CD4-positive, alpha-beta T cell treated with Interleukin-1 beta for 1 hour (primary cell): ENCODE measurements around the gene ZNF808.
"Not testable (repeated sequence)": the region's sequence is repeated elsewhere in the genome, so short reads cannot be mapped to it uniquely, and the experiment has no call there.

Source experiments
- DNase-seq, 2 donors: peaks; one replicate each; pipeline ENCODE4 v3.0.0-alpha.2; 2020 to 2022

Gene ZNF808

DNA sequence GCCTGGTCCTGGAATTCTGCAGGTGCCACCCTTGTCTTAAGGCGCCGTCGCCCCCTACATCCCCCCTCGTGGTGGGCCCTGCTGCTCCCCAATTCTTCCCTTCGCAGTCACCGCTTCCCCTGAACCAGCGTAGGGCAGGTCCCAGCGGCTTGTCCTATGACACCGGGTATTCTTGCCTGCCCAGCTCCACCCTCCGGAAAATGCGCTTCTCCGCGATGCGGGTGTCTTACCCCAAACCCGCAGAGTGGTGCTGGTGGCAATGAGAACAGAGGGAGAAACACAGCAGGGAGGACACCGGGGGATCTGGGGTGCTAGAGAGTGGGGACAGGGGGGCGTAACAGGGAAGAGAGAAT, 9.0 kb downstream of the ZNF808 start:
- DNase-seq, result peak; percentile 49 to 58

DNA sequence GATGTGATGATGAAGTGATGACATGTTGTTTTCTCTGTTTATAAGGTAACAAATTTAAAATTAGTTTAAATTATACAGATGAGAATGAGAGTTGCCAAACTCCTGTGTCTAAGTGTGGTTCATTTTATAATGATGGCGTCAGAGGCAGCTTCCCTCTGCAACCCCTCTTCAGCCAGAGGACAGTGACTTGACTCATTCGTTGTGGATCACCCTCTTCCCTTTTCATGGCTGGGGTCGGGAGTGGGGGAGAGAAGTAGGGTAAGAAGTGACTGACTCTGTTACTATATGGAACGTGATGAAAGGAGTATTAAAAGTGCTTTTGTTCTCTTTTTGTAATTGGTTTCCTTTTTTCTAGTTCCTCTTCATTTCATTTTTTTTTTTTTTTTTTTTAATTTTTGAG, 11.3 kb downstream of the ZNF808 start:
- peak in 1 of 2 donors; percentile 34 for DNase-seq

DNA sequence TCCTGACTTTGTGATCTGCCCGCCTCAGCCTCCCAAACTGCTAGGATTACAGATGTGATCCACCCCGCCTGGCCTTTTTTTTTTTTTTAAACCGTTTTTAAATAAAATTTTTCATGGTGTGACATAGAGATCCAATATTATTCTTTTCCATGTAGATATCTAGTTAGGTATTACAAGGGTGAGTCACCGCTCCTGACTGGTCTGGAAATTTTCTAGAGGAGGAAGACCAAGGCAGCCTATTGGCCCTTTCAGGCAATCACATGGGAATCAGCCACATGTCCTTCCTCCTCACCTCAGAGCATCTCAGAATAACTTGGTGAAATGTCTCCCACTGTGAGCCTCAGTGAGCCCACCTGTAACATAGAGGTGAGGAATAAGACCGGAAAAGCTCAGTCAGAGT, 13.7 kb downstream of the ZNF808 start:
- DNase-seq, result not testable (repeated sequence)

DNA sequence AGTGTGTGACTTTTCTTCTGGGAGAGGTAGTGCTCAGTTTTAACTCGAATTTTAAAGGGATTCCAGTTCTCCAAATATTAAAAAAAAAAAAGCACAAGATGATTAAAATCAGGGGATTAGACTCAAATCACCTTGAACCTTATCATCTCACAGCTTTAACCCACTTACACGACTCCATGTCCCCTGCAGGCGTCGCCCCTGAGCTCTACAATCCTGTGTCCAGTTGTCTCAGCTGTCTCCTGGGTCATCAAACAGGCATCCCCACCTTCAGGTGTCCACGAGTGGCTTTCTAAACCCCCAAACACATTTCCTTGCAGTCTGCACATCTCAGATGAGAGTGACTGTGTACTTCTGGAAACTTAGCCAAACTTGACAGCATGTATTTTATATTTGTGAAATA, 14.1 kb downstream of the ZNF808 start:
- no peak for DNase-seq

DNA sequence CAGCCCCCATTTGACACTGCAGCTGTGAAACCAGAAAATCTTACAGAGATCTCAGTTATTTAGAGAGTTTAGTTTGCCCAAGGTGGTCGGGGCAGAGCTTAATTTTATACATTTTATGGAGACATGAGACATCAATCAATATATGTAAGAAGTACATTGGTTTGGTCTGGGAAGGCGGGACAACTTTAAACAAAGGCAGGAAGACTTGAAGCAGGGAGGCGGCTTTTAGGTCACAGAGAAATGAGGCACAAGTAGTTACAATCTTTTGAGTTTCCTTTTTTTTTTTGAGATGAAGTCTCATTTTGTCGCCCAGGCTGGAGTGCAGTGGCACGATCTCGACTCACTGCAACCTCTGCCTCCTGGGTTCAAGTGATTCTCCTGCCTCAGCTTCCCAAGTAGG, 15.1 kb downstream of the ZNF808 start:
- not testable (repeated sequence) for DNase-seq

DNA sequence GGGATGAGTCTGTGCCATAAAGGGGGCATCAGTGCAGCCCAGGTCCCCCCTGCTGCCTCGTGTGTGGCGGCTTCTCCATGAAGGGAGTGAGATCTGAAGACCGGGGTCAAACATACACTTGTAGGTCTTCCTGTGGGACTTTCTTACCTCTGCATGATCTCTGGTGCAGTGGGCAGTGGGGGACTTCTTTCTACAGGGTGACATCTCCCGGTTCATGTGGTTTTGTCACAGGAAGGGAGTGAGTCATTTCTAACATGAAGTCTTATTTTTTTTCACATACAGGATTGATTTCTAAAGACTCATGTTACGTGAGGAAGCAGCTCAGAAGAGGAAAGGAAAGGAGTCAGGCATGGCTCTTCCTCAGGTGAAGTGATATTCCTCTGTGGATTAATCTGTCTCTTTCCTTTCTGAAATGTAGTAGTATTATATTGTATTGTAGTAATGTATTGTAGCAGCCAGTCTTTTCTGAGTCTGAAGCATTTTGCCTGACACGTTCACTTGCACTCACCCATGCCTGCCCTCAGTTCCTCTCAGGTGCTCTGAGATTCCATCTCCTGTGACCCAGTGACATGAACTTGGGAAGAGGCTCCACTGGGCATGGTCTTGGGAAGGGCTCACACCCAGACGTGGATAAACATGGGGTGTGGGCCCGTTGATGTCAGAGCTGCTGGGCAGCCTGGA, 15.7 kb downstream of the ZNF808 start:
- DNase-seq, result peak; percentile 36 to 47

DNA sequence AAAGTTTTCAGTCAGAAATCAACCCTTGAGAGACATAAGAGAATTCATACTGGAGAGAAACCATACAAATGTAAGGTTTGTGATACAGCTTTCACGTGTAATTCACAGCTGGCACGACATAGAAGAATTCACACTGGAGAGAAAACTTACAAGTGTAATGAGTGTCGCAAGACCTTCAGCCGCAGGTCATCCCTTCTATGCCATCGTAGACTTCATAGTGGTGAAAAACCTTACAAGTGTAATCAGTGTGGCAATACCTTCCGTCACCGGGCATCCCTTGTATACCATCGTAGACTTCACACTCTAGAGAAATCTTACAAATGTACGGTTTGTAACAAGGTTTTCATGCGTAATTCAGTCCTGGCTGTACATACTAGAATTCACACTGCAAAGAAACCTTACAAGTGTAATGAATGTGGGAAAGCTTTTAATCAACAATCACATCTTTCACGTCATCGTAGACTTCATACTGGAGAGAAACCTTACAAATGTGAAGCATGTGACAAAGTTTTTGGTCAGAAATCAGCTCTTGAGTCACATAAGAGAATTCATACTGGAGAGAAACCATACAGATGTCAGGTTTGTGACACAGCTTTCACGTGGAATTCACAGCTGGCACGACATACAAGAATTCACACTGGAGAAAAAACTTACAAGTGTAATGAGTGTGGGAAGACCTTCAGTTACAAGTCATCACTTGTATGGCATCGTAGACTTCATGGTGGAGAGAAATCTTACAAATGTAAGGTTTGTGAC, 26.9 kb downstream of the ZNF808 start:
- DNase-seq, result no peak

DNA sequence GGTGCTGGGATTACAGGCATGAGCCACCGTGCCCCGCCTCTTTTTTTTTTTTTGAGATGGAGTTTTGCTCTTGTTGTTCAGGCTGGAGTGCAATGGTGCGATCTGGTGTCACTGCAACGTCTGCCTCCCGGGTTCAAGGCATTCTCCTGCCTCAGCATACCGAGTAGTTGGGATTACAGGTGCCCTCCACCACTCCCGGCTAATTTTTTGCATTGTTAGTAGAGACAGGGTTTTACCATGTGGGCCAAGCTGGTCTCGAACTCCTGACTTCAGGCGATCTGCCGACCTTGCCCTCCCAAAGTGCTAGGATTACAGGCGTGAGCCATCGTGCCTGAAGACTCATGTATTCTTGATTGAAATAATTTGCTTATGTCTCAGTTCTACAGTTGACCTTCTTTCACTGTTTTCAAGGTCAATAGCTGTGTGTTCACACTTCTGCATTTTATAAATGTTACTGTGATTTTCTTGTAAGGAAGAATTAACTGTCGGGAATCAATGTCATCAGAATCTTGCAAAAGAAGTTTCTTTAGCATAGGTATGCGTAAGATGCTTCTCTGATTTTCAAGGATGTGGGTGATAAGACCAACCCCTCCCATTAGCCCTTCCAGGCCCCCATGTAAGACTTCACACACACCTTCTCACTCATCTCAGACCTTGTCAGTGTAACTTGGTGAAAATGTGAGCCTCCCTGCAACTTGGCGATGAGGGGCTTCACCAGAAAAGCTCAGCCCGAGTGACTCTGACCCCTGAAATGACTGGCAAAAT, 29.9 kb downstream of the ZNF808 start:
- DNase-seq, result no peak

DNA sequence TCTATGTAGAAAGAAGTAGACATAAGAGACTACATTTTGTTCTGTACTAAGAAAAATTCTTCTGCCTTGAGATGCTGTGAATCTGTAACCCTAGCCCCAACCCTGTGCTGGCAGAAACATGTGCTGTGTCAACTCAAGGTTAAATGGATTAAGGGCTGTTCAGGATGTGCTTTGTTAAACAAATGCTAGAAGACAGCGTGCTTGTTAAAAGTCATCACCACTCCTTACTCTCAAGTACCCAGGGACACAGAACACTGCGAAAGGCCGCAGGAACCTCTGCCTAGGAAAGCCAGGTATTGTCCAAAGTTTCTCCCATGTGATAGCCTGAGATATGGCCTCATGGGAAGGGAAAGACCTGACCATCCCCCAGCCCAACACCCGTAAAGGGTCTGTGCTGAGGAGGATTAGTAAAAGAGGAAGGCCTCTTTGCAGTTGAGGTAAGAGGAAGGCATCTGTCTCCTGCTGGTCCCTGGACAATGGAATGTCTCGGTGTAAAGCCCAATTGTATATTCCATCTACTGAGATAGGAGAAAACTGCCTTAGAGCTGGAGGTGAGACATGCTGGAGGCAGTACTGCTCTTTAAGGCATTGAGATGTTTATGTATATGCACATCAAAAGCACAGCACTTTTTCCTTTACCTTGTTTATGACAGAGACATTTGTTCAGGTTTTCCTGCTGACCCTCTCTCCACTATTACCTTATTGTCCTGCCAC, 31.4 kb downstream of the ZNF808 start:
- DNase-seq, result not testable (repeated sequence)

DNA sequence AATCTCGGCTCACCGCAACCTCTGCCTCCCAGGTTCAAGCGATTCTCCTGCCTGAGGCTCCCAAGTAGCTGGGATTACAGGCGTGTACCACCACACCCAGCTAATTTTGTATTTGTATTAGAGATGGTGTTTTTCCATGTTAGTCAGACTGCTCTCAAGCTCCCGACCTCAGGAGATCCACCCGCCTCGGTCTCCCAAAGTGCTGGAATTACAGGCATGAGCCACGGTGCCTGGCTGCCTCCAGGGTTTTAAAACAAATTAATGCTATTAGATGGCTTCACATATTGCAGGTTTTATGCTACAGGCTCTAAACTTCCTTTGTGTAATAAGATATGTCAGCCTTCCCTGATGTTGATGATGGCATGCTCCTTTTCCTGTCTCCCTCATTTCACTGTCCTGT, 34.1 kb downstream of the ZNF808 start:
- not testable (repeated sequence) for DNase-seq

DNA sequence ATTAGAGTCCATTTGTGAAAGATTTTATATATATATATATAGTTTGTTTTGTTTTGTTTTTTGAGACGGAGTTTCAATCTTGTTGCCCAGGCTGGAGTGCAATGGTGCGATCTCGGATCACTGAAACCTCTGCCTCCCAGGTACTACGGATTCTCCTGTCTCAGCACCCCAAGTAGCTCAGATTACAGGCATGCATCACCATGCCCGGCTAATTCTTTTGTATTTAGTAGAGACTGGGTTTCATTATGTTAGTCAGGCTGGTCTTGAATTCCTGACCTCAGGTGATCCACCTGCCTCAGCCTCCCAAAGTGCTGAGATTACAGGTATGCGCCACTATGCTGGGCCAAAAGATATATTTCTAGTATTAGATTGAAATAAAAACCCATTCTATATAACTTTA, 38.7 kb downstream of the ZNF808 start:
- no peak for DNase-seq

DNA sequence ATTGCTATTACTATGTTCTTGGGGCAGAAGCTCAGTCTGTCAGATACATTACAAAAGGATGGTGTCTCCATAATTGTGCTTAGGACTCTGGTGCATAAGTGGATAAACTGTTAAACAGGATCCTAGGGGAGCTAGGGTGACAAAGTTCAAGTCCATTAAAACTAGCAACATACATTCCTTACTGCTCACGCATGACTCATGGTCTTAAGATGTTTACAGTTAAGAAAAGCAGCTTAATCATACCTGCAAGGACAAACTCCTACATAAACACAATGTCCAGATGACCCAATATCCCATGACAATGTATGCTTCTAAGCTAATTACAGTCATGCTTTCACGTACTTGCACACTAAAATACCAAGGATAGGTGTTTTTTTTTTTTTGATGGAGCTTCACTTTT, 39.1 kb downstream of the ZNF808 start:
- no peak for DNase-seq

DNA sequence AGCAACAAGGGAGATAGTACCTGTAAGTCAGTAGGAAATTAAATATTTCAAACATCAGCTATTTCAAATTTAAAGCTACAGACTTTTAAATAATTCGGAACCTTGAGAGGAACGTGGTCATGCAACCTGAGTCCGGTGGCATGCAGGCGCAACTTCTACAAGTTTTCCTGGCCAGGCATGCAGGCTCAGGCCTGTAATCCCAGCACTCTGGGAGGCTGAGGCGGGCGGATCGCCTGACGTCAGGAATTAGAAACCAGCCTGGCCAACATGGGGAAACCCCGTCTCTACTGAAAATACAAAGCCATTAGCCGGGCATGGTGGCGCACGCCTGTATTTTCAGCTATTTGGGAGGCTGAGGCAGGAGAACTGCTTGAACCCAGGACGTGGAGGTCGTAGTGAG, 40.5 kb downstream of the ZNF808 start:
- DNase-seq, result no peak

DNA sequence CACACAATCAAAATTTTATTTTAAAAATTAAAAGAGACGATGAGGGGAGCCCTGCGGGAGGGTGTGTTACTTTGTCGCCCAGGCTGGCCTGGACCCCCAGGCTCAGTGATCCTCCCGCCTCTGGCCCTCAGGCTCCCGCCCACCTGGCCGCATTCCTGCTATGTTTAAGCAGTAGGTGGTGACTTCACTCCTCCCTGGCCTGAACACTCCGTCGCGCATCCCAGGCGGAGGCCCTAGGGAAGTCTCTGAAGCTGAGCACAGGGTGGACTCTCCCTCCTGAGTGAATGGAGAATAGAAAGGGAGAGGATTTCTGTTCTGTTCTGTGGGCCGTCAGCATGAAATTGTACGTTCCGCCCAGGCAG, 42.2 kb downstream of the ZNF808 start:
- DNase-seq, result not testable (repeated sequence)

DNA sequence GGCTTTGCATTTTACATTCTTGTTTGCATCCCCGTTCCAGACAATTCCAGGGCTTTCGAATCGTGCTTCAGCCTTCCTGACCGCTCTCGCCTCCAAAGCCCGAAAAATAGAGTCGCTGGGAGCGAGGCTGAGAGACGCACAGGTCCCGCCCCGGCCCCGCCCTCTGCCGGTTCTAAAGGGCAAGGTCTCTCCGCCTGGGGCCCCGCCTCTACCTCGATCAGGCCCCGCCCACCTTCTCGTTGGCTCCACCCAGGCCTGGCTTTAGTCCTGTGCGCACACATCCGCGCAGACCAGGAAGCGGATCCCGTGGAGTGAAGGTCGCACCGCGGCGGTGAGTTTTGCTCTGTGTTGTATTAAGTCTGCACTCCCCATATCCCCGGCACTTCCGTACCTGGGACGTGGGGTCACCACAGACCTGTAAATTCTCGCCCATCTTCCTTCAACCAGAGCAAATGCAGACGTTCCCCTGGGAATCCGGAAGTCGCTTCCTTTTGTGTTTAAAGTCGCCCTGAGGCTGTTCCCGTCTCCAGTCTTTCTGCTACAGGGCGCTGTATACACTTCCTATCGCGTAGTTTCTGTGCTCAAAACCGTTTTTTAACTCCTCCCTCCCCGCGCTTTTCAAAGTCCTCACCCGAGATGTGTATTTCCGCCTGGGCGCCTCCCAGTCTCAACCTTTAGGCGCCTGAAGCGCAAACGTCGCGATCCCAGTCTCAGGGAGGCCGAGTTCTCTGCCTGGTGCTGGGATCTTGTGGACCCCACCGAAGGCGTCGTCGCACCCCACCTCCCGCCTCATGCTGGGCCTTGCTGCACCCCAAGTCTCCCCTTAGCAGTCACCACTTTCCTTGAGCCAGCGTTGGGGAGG, 42.8 kb downstream of the ZNF808 start, which contains the start of gene ZNF701:
ZNF701 (plus strand) TSS at position 288 of the 862 bp plus-strand sequence. CDS start 3,861 bp downstream, outside the sequence.
- DNase-seq, result peak; percentile 94 to 96

DNA sequence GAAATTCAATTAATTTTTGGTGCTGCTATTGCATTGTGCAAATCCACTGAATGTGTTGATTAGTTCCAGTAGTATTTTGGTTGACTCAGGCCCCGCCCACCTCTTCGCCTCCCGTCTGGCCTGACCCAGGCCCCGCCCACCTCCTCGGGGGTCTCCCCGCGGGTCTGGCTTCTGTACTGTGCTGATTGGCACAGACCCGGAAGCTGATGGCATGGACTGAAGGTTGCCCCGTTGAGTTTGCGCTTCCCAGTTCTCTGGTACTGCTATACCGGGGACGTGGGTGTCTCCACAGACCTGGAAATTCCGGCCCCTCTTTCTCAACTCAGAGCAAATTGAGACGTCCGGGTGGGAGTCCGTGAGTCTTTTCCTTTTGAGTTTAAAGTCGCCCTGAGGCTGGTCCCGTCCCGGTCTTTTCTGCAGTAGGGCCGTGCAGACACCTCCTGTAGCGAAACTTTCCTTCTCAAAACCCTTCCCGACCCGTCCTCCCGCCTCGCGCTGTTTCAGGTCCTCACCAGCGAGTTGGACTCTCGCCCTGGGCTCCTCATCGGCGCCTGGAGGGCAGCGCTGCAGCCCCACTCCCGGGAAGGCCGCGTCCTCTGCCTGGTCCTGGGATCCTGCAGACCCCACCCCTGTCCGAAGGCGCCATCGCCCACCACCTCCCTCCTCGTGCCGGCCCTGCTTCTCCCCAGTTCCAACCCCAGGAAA, 57.4 kb downstream of the ZNF808 start:
- no peak for DNase-seq

DNA sequence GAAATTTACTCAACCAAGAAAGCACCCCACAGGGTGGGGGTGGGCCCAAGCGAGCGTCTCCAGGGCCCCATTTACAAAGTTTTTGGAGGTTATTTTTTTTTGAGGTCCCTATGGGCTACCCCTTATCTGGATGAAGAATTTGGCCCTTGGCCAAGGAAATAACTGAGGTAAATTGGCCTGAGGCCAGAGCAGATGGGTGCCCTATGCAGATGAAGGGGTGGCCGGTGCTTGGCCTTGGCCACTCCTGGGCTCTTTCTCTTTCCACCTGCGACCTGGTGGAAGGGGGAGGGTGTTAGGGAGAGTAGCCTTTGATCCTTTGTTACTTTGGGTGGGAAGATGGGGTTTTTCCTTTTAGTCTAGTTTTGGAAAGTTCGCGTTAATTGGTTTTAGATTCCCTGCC, 58.1 kb downstream of the ZNF808 start:
- DNase-seq, result no peak

DNA sequence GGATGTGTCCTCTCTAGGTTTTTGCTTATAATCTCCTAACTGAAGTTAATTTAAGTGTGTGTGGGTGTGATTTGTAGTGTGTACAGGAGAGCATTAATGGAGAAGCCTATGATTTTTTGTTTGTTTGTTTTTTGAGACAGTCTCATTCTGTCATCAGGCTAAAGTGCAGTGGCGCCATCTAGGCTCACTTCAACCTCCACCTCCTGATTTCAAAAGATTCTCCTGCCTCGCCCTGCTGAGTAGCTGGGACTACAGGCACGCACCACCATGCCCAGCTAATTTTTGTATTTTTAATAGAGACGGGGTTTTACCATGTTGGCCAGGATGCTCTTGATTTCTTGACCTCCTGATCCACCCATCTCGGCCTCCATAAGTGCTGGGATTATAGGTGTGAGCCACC, 63.3 kb downstream of the ZNF808 start:
- DNase-seq, result peak in 1 of 2 donors; percentile 16

DNA sequence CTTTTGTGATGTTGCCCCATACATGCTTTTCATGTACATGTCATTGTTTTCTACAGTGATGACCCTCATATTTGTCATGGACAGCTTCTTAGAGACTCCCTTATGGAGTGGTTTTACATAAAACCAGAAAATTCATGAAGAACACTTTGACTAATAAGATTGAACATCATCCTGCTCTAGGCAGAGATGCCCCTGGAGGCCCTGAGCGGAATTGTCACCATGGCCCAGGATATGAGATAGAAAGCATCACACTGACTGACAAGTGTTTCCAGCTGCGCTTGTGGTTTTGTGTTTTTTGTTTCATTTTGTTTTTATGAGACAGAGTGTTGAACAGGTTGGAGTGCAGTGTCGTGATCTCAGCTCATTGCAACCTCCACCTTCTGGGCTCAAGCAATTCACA, 64.8 kb downstream of the ZNF808 start:
- no peak for DNase-seq

DNA sequence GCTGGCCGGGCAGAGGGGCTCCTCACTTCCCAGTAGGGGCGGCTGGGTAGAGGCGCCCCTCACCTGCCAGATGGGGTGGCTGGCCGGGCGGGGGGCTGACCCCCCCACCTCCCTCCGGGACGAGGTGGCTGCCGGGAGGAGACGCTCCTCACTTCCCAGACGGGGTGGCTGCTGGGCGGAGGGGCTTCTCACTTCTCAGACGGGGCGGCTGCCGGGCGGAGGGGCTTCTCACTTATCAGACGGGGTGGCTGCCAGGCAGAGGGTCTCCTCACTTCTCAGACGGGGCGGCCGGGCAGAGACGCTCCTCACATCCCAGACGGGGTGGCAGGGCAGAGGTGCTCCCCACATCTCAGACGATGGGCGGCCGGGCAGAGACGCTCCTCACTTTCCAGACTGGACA, 66.0 kb downstream of the ZNF808 start:
- DNase-seq, result not testable (repeated sequence)

DNA sequence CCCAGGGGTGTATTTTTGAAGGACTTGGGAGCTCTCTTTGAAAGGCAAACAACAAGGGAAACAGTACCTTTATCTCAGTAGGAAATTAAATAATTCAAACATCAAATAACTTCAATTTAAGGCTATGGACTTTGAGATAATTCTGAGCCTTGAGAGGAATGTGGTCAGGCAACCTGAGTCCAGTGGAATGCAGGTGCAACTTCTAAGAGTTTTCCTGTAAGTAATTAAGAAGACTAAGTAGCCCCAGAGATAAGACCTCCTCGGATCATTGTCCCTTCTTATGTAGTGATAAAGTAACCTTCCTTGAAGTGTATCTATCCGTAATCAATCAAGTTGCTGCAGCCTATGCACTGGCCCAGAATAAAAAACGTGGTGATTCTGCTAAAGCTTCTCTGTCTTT, 71.8 kb downstream of the ZNF808 start:
- DNase-seq, result no peak

DNA sequence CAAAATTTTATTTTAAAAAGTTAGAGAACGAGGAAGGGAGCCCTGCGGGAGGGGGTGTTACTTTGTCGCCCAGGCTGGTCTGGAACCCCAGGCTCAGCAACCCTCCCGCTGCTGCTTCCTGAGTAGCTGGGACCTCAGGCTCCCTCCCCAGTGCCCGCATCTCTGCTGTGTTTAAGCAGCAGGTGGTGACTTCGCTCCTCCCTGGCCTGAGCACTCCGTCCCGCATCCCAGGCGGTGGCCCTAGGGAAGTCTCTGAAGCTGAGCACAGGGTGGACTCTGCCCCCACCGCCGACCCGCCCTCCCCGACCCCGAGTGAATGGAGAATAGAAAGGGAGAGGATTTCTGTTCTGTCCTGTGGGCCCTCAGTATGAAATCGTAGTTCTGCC, 73.2 kb downstream of the ZNF808 start:
- no peak for DNase-seq
